ENCODE data around the gene ACP5.
A peak's percentile ranks its signal among the peaks of the same experiment; 100 is the strongest.

Gene ACP5

DNA sequence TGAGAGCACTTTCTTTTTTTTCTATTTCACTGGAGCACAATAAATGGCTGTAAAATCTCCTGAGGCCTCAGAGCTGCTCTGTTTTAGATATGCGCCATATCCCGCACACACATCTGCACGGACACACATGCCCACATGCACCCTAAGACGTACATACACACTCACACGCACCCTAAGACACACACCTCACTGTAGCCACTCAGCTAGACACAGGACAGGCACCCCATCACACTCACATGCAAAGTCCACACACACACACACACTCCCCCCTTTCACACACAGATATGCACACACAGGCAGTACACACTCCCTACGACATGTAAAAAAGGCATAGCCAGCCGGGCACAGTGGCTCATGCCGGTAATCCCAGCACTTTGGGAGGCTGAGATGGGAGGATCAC is 27.2 kb downstream of the ACP5 start:
- in situ Hi-C loops (cut with MboI; ENCODE audit: low pct_unique_long_range_greater_than_20kb, low sequenced_read_pairs, unreplicated experiment), result no loop called here
- TF ChIP-seq, protein P1, sequence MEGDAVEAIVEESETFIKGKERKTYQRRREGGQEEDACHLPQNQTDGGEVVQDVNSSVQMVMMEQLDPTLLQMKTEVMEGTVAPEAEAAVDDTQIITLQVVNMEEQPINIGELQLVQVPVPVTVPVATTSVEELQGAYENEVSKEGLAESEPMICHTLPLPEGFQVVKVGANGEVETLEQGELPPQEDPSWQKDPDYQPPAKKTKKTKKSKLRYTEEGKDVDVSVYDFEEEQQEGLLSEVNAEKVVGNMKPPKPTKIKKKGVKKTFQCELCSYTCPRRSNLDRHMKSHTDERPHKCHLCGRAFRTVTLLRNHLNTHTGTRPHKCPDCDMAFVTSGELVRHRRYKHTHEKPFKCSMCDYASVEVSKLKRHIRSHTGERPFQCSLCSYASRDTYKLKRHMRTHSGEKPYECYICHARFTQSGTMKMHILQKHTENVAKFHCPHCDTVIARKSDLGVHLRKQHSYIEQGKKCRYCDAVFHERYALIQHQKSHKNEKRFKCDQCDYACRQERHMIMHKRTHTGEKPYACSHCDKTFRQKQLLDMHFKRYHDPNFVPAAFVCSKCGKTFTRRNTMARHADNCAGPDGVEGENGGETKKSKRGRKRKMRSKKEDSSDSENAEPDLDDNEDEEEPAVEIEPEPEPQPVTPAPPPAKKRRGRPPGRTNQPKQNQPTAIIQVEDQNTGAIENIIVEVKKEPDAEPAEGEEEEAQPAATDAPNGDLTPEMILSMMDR (IDR thresholded peaks at IDR 0.05; ENCODE audit: extremely low read depth, insufficient read depth, missing control alignments), result no peak
- peak; percentile 9 for DNase-seq (ENCODE audit: low spot score)

DNA sequence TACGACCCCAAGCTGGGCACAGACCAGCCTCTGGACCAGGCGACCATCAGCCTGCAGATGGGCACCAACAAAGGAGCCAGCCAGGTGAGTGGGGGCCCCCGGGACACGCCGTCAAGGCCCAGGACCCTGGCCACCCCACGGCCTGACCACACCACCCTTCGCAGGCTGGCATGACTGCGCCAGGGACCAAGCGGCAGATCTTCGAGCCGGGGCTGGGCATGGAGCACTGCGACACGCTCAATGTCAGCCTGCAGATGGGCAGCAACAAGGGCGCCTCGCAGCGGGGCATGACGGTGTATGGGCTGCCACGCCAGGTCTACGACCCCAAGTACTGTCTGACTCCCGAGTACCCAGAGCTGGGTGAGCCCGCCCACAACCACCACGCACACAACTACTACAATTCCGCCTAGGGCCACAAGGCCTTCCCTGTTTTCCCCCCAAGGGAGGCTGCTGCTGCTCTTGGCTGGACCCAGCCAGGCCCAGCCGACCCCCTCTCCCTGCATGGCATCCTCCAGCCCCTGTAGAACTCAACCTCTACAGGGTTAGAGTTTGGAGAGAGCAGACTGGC is 28.0 kb downstream of the ACP5 start:
- TF ChIP-seq, protein P1 (IDR thresholded peaks at IDR 0.05; ENCODE audit: extremely low read depth, insufficient read depth, missing control alignments), result no peak
- in situ Hi-C loops (cut with MboI; ENCODE audit: low pct_unique_long_range_greater_than_20kb, low sequenced_read_pairs, unreplicated experiment), result no loop called here
- DNase-seq (ENCODE audit: low spot score), result peak; percentile 5

DNA sequence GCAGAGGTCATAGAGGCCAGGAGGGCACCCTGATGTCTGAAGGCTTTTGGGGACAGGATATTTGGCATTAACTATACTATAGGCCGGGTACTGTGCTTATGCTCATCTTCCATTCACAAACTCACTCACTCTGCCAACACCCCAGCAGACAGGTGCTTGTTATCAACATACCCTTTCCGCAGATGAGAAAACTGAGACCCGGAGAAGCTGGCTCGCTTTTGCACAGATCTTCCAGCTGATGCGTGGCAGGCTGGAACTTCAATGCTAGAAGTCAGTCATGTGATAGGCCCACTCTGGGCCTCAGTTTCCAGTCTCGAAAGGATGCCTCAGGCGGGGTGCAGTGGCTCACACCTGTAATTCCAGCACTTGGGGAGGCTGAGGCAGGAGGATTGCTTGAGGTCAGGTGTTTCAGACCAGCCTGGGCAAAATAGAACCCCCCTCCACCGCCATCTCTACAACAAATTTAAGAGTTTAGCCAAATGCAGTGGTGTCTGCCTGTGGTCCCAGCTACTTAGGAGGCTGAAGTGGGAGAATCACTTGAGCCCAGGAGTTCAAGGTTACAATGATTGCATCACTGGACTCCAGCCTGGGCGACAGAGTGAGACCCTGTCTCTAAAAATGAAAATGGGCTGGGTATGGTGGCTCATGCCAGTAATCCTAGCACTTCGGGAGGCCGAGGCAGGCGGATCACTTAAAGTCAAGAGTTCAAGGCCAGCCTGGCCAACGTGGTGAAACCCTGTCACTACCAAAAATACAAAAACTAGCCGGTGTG is 29.3 kb downstream of the ACP5 start:
- TF ChIP-seq, protein P1 (IDR thresholded peaks at IDR 0.05; ENCODE audit: extremely low read depth, insufficient read depth, missing control alignments), result no peak

DNA sequence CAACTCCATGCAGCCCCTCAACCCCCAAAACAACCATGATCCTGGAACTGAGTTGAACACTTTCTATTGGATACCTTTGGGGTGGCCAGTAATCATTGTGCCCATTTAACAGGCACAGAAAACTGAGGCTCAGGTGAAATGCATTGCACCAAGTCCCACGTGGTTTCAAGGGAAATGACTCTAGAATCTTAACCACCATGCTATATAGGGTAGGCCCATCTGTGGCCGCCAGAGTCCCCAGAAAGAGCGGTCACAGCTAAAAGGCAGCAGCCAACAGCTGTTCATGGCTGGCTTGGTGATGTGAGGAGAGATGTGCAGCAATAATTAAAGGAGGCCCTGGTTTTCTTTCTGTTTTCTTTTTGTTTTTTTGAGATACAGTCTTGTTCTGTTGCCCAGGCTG is 36.2 kb downstream of the ACP5 start:
- TF ChIP-seq, protein P1 (IDR thresholded peaks at IDR 0.05; ENCODE audit: extremely low read depth, insufficient read depth, missing control alignments), result no peak
- in situ Hi-C loops (cut with MboI; ENCODE audit: low pct_unique_long_range_greater_than_20kb, low sequenced_read_pairs, unreplicated experiment), result no loop called here
- peak; percentile 55 for DNase-seq (ENCODE audit: low spot score)

More for the DNA sequence above, 29.3 kb downstream of the ACP5 start:
- in situ Hi-C loops (cut with MboI; ENCODE audit: low pct_unique_long_range_greater_than_20kb, low sequenced_read_pairs, unreplicated experiment), result no loop called here
- peak; percentile 9 for DNase-seq (ENCODE audit: low spot score)

DNA sequence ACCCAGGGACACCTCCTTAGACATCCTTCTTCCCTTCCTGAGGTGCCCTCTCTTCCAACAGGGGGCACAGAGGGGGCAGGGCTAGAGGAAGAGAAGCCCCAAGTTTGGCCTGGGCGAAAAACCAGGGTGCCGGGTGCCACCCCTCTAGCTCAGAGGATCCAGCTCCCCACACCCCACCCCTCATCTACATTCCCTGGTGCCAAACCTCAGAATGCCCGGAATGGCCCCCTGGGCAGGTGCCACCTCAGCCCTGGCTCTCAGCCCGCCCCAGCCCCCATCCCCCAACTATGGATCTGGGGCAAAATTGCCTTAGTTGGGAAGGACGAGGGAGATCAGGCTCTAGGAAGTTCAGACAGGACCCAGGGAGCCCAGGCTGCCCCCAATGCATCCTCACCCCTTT is 36.8 kb downstream of the ACP5 start:
- no peak for DNase-seq (ENCODE audit: low spot score)
- in situ Hi-C loops (cut with MboI; ENCODE audit: low pct_unique_long_range_greater_than_20kb, low sequenced_read_pairs, unreplicated experiment), result no loop called here
- TF ChIP-seq, protein P1 (IDR thresholded peaks at IDR 0.05; ENCODE audit: extremely low read depth, insufficient read depth, missing control alignments), result no peak

DNA sequence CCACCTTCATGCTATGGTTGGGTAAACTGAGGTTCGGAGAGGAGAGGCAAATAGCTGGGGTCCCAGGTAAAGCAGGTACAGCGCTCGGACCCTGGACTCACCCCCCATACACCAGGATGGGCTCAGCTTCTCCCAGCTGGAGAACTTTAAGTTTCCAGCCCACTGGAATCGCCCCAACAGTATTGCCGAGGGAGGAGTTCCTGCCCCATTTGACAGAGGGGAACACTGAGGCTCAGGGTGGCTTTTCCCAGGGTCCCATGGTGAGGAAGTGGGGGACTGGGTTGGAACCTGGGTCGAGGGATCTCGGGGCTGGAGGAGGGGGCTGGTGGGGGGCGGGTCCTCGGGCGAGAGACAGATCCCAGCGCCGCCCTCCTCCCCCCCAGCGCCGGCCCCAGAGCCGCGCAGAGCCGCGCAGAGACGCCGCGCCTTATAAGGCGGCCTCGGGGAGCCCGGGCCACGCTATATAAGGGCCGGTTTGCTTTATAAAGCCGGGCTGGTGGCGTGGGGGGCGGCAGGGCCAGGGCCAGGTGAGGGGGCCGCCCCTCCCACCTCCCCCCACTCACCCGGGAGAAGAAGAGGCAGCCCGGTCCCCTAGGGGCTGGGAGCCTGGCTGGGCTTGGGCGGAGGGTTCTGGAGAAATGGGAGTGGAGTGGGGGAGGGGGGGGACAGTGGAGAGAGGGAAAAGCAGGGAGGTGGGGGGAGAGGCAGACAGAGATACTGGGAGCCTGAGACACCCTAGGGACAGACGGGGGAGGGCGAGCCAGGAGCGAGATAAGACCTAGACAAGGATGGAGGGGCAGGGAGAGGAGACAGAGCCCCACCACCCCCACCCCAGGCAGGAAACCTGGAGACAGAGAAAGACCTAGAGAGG is 37.7 kb downstream of the ACP5 start:
- TF ChIP-seq, protein P1 (IDR thresholded peaks at IDR 0.05; ENCODE audit: extremely low read depth, insufficient read depth, missing control alignments), result no peak
- DNase-seq (ENCODE audit: low spot score), result no peak
- in situ Hi-C loops (cut with MboI; ENCODE audit: low pct_unique_long_range_greater_than_20kb, low sequenced_read_pairs, unreplicated experiment), result no loop called here
